ENCODE results near the gene SORT1. TPM values are rescaled to one million over a fixed set of nuclear protein-coding genes. Genes with fewer than 3 reads are reported as not detected.
A peak's percentile ranks its signal among the peaks of the same experiment; 100 is the strongest.
"Not testable (repeated sequence)": the region's sequence is repeated elsewhere in the genome, so short reads cannot be mapped to it uniquely, and the experiment has no call there.

Gene SORT1
- total RNA-seq, 1 experiment from 2014 or later = 13.3 TPM

DNA sequence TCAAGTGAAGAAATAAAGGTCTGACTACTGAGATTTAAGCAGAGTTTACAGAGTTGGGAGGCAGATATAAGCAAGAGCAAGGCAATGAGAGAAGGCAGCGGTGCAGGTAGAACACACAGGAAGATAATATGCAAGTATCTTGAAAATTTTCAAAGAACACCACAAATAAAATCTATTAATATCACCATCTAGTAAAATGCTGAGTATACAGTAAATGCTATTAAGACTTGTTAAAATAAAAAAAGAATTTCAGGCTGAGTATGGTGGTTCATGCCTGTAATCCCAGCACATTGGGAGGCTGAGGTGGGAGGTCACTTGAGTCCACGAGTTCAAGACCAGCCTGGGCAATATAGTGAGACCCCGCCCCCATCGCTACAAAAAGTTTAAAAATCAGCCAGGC, 20.0 kb downstream of the SORT1 start:
- TF ChIP-seq, protein P1, sequence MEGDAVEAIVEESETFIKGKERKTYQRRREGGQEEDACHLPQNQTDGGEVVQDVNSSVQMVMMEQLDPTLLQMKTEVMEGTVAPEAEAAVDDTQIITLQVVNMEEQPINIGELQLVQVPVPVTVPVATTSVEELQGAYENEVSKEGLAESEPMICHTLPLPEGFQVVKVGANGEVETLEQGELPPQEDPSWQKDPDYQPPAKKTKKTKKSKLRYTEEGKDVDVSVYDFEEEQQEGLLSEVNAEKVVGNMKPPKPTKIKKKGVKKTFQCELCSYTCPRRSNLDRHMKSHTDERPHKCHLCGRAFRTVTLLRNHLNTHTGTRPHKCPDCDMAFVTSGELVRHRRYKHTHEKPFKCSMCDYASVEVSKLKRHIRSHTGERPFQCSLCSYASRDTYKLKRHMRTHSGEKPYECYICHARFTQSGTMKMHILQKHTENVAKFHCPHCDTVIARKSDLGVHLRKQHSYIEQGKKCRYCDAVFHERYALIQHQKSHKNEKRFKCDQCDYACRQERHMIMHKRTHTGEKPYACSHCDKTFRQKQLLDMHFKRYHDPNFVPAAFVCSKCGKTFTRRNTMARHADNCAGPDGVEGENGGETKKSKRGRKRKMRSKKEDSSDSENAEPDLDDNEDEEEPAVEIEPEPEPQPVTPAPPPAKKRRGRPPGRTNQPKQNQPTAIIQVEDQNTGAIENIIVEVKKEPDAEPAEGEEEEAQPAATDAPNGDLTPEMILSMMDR (IDR thresholded peaks at IDR 0.05; ENCODE audit: unreplicated experiment) = no peak
- intact Hi-C loops (cut with micrococcal nuclease) = no loop called here
- Mint-ChIP-seq H3K9me3 (ENCODE audit: unreplicated experiment) (no peaks in the 10 kb centered on the region), H3K27me3 (ENCODE audit: insufficient read depth, unreplicated experiment) (no peaks in the 10 kb centered on the region), H3K36me3 (ENCODE audit: insufficient read depth, unreplicated experiment) (no peaks in the 10 kb centered on the region), H3K27ac (ENCODE audit: low read depth, unreplicated experiment) (no peak overlapping the region), H3K4me1 (ENCODE audit: insufficient read depth, unreplicated experiment) (peaks cover 14% of the 10 kb centered on the region), H3K4me3 (ENCODE audit: unreplicated experiment) (no peak overlapping the region)
- no TSS peak for BruUV-seq (replicated peaks)
- POLR2A ChIA-PET = interaction anchor here (1.1 to 1.3 kb wide), 2 partner anchors 19 to 36 kb away, joined by 4 read pairs; no protein-coding TSS in a partner anchor
- CTCF ChIA-PET = interaction anchor here (0.6 kb wide), 1 partner anchor 23 kb away, joined by 3 read pairs; no protein-coding TSS in a partner anchor
- DNase-seq (ENCODE audit: unreplicated experiment) = no peak

DNA sequence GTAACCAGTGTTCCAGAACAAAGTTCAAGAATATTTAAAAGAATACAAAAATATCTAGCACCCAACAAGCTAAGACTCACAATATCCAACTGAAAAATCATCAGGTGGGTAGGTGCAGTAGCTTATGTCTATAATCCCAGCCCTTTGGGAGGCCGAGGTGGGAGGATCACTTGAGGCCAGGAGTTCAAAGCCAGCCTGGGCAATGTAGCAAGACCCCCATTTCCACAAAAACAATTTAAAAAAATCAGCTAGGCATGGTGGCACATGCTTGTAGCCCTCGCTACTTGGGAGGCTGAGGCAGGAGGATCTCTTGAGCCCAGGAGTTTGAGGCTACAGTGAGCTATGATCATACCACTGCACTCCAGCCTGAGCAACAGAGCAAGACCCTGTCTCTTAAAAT, 24.0 kb downstream of the SORT1 start:
- H3K27ac Mint-ChIP-seq (ENCODE audit: low read depth, unreplicated experiment); H3K36me3 Mint-ChIP-seq (ENCODE audit: insufficient read depth, unreplicated experiment); H3K9me3 Mint-ChIP-seq (ENCODE audit: unreplicated experiment); H3K4me3 Mint-ChIP-seq (ENCODE audit: unreplicated experiment); BruUV-seq (replicated peaks); H3K27me3 Mint-ChIP-seq (ENCODE audit: insufficient read depth, unreplicated experiment); intact Hi-C loops (cut with micrococcal nuclease); DNase-seq (ENCODE audit: unreplicated experiment): not testable (repeated sequence)
- ChIA-PET CTCF (interaction anchor here (1.5 to 2.0 kb wide), 2 partner anchors 9 to 97 kb away, joined by 6 to 7 read pairs; no protein-coding TSS in a partner anchor), POLR2A (interaction anchor here (1.2 to 7.1 kb wide), 2 partner anchors 13 to 18 kb away, joined by 5 to 86 read pairs; no protein-coding TSS in a partner anchor)
- H3K4me1 Mint-ChIP-seq (ENCODE audit: insufficient read depth, unreplicated experiment) = peaks cover 35% of the 10 kb centered on the region

DNA sequence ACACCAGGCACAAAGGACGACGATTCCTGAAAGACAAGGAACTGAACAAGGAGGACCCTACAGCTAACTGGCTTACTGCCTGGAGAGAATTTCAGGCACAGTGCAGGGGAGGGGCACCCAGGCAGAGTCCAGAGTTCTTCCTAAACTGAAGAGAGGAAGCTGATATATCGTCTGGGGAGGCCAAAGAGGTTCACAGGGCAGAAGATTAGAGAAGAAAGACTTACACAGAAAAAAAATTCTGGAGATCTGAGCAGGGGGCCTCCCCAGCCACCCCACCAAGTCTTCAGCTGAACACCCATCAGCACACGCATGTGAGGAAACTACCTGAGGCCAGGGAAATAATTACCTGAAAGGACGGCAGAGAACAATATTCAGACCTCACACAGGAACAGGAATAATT, 24.6 kb downstream of the SORT1 start:
- no TSS peak for BruUV-seq (replicated peaks)
- H3K27ac Mint-ChIP-seq (ENCODE audit: low read depth, unreplicated experiment) = no peak overlapping the region

DNA sequence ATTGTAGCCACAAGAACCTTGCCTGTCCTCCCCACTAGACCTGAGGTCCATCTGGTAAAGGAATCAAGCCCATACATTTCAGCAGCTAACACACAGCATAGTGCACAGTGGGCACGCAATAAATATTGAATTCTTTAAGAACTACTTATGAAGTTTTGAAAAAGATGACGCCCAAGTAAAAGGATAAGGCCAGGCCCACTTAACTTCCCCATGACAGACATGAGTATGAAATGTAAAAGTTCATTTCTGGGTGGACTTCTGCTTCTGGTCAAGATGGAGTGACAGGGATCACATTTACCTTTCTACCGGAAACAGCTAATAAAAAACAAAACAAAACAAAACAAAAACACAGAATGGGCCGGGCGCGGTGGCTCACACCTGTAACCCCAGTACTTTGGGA, 25.4 kb downstream of the SORT1 start:
- Mint-ChIP-seq H3K9me3 (ENCODE audit: unreplicated experiment) (no peaks in the 10 kb centered on the region), H3K27ac (ENCODE audit: low read depth, unreplicated experiment) (peak overlapping the region; percentile 52), H3K4me1 (ENCODE audit: insufficient read depth, unreplicated experiment) (peaks cover 35% of the 10 kb centered on the region), H3K36me3 (ENCODE audit: insufficient read depth, unreplicated experiment) (peaks cover 7% of the 10 kb centered on the region), H3K4me3 (ENCODE audit: unreplicated experiment) (no peak overlapping the region), H3K27me3 (ENCODE audit: insufficient read depth, unreplicated experiment) (no peaks in the 10 kb centered on the region)
- BruUV-seq (replicated peaks) = no TSS peak
- no peak for DNase-seq (ENCODE audit: unreplicated experiment)
- ChIA-PET POLR2A (interaction anchor here (1.9 to 7.1 kb wide), 4 partner anchors 14 to 90 kb away, joined by 6 to 86 read pairs (median 24); partner anchors contain the start of genes PSRC1 and SORT1), CTCF (interaction anchor here (1.0 to 1.5 kb wide), 2 partner anchors 22 to 96 kb away, joined by 3 to 6 read pairs; no protein-coding TSS in a partner anchor)
- TF ChIP-seq, protein P1 (IDR thresholded peaks at IDR 0.05; ENCODE audit: unreplicated experiment) = no peak
- intact Hi-C loops (cut with micrococcal nuclease) = no loop called here

More for the DNA sequence above, 24.6 kb downstream of the SORT1 start:
- Mint-ChIP-seq H3K9me3 (ENCODE audit: unreplicated experiment) (no peaks in the 10 kb centered on the region), H3K4me1 (ENCODE audit: insufficient read depth, unreplicated experiment) (peaks cover 35% of the 10 kb centered on the region), H3K27me3 (ENCODE audit: insufficient read depth, unreplicated experiment) (no peaks in the 10 kb centered on the region), H3K36me3 (ENCODE audit: insufficient read depth, unreplicated experiment) (peaks cover 7% of the 10 kb centered on the region), H3K4me3 (ENCODE audit: unreplicated experiment) (no peak overlapping the region)
- TF ChIP-seq, protein P1 (IDR thresholded peaks at IDR 0.05; ENCODE audit: unreplicated experiment) = no peak
- no peak for DNase-seq (ENCODE audit: unreplicated experiment)
- CTCF ChIA-PET = interaction anchor here (1.5 kb wide), 1 partner anchor 96 kb away, joined by 6 read pairs; no protein-coding TSS in a partner anchor
- intact Hi-C loops (cut with micrococcal nuclease) = no loop called here
- POLR2A ChIA-PET = interaction anchor here (1.2 to 7.1 kb wide), 2 partner anchors 13 to 18 kb away, joined by 5 to 86 read pairs; no protein-coding TSS in a partner anchor
